ENCODE data around the gene LRRC3.

Gene LRRC3

DNA sequence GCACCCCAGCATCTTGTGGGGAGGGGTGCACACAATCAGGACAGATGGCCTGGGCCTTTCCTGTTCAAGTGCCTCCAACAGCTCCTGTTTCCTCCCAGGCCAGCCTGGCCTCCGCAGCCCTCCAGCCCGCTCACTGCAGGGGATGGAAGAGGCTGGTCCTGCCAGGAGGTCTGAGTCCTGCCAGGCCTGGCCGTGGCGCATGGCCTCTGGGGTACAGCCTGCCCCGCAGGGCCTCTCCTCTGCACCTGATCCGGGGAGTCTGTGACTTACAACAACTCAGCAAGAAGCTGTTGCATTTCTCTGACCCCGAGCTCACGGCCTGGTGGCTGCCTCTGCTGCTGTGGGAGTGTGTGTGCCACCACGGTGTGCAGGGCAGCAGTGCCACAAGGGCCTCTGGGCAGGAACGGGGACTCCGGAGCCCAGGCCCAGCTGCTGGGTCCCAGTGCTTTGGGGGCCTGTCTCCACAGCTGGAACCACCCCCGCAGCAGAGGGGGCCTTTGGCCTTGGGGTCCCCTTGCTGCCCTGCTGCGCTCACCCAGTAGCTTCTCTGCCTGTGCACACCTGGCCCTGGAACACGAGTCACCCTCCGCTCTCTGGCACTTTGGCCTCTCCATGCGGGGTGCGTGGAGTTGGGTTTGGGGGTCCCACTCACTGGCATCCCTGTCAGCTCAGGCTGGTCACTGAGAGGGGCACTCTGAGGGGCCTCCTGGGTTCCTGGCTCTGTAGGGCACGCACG is 17.4 kb upstream of the LRRC3 start:
- no peak for DNase-seq (ENCODE audit: low read depth, low spot score)
- CTCF ChIA-PET, result no interaction called here
- no peak overlapping the region for H3K4me3 ChIP-seq (ENCODE audit: low read depth, low read length)

DNA sequence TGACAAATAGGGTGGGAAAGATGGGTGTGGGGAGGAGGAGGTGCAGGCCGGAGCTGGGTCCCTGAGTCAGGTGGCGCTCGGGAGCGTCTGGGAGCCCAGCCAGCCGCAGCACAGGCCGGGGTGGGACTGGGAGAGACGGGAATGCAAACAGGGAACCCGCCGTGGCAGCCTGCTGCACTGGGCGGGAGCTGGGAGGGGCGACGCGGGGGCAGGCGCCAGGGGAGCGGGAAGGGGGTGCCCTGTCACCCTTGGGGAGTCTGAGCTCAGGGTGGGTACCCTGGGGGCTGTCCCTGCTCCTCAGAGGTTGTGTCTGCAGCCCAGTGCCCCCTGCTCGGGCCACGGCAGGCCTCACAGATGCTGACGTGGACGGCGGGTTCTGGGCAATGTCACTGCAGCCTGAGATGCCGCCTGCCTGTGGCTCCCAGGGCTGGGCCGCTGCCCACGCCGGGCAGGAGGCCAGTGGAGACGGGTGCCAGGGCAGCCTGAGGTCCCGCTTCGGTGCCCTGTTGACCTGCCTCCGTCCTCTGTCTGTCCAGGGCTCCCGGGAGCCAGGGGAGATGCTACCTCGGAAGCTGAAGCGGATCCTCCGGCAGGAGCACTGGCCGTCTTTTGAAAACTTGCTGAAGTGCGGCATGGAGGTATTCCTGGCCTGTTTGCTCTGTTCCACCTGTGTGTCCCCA is 16.6 kb upstream of the LRRC3 start:
- TF ChIP-seq, protein P1, sequence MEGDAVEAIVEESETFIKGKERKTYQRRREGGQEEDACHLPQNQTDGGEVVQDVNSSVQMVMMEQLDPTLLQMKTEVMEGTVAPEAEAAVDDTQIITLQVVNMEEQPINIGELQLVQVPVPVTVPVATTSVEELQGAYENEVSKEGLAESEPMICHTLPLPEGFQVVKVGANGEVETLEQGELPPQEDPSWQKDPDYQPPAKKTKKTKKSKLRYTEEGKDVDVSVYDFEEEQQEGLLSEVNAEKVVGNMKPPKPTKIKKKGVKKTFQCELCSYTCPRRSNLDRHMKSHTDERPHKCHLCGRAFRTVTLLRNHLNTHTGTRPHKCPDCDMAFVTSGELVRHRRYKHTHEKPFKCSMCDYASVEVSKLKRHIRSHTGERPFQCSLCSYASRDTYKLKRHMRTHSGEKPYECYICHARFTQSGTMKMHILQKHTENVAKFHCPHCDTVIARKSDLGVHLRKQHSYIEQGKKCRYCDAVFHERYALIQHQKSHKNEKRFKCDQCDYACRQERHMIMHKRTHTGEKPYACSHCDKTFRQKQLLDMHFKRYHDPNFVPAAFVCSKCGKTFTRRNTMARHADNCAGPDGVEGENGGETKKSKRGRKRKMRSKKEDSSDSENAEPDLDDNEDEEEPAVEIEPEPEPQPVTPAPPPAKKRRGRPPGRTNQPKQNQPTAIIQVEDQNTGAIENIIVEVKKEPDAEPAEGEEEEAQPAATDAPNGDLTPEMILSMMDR (IDR thresholded peaks at IDR 0.05; ENCODE audit: insufficient read depth, low read length, missing control alignments), result no peak
- no peak for DNase-seq (ENCODE audit: low read depth, low spot score)
- ChIA-PET POLR2A (no interaction called here), CTCF (no interaction called here)
- H3K4me3 ChIP-seq (ENCODE audit: low read depth, low read length), result no peak overlapping the region

More for the DNA sequence above, 17.4 kb upstream of the LRRC3 start:
- POLR2A ChIA-PET, result no interaction called here
- TF ChIP-seq, protein P1 (IDR thresholded peaks at IDR 0.05; ENCODE audit: insufficient read depth, low read length, missing control alignments), result no peak

DNA sequence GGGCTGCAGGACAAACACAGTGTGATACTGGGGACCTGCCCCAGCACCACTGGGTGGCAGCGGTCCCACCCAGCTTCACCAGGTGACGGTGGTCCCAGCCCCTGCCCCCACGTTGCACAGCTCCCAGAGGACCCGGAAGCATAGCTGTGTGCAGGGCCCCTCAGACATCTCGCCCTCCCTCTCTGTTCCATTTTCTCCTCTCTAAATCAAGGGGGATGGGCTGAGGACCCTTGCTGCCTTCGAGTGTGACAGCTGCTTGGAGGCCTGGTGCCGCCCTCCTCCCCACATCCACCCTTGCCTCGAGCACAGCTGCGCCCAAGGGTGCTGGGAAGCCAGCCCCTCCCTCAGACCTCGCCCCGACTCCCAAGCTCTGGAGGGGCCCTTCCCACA is 16.1 kb upstream of the LRRC3 start:
- DNase-seq (ENCODE audit: low read depth, low spot score), result no peak
- CTCF ChIA-PET, result no interaction called here
- H3K4me3 ChIP-seq (ENCODE audit: low read depth, low read length), result no peak overlapping the region
- POLR2A ChIA-PET, result no interaction called here
- TF ChIP-seq, protein P1 (IDR thresholded peaks at IDR 0.05; ENCODE audit: insufficient read depth, low read length, missing control alignments), result no peak

DNA sequence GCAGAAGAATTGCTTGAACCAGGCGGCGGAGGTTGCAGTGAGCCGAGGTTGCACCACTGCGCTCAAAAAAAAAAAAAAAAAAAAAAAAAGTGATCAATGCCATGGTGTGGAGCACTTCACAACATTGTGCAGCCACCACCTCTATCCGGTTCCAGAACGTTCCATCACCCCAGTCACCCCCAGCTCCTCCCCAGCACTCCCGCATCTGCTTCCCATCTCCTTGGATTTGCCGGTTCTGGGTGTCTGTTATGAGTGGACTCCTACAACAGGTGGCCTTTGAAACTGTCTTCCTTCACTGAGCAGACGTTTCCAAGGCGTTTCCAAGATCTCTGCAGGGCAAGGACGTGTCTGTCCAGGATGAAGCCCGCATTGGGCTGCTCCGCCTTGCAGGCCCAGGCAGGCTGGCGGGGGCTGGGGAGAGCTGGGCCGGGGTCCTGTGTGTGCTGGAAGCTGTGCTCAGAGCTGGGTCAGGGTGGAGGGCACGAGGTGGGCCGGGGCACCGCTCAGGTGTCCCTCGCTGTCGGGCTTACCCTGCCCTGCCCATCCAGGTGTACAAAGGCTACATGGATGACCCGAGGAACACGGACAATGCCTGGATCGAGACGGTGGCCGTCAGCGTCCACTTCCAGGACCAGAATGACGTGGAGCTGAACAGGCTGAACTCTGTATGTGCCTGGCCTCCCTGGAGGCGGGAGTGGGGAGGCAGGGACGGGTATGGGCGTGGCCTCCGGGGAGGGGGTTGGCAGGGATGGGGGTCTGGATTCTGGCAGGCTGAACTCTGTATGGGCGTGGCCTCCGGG is 14.9 kb upstream of the LRRC3 start:
- DNase-seq (ENCODE audit: low read depth, low spot score), result no peak
- ChIA-PET CTCF (no interaction called here), POLR2A (no interaction called here)

DNA sequence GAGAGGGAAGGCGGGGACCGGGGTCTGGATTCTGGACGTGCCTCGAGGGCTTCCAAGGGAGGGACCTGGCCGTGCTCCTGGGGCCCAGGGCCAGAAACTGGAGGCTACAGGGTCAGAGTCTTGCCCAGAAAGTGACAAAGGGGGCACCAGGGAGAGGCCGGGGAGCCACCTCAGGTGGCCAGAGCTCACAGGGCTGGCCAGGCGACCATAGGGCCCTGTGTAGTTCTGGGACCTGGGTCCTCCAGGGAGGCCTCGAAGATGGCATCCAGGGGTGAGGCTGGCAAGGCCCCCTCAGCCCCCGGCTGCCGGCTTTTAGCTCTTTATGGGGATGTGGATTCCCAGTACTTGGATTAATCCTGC is 14.3 kb upstream of the LRRC3 start:
- H3K4me3 ChIP-seq (ENCODE audit: low read depth, low read length), result no peak overlapping the region
- POLR2A ChIA-PET, result no interaction called here
- CTCF ChIA-PET, result no interaction called here
- no peak for DNase-seq (ENCODE audit: low read depth, low spot score)
- TF ChIP-seq, protein P1 (IDR thresholded peaks at IDR 0.05; ENCODE audit: insufficient read depth, low read length, missing control alignments), result no peak

More for the DNA sequence above, 14.9 kb upstream of the LRRC3 start:
- TF ChIP-seq, protein P1 (IDR thresholded peaks at IDR 0.05; ENCODE audit: insufficient read depth, low read length, missing control alignments), result no peak
- no peak overlapping the region for H3K4me3 ChIP-seq (ENCODE audit: low read depth, low read length)

Measured in AG04449 (cell line).